K562 (cell line): ENCODE results near the gene KAT6B.

ENCODE experiments used
- CEBPB ChIP-seq: fragments of 450-650 bp; IDR thresholded peaks from 2 replicates; pipeline ENCODE4 v1.6.1; 2016; ENCODE audit warnings: missing genetic modification characterization, missing compliant biosample characterization
- ESRRA ChIP-seq: fragments of 450-650 bp; IDR thresholded peaks from 2 replicates; pipeline ENCODE4 v1.6.1; 2014; ENCODE audit warnings: low read depth, mild to moderate bottlenecking, moderate library complexity, borderline replicate concordance
- FOXM1 ChIP-seq, 2 experiments: fragments of 450-650 bp in 1 of 2; sonication (generic) in 1 of 2; formaldehyde crosslinking in 1 of 2; IDR thresholded peaks; 2 replicates each; pipeline versions ENCODE4 v1.6.1 to v1.9.0; 2017 to 2022; ENCODE audit warnings: low read depth in 2 of 2, mild to moderate bottlenecking in 2 of 2, missing genetic modification reagents in 1 of 2, moderate library complexity in 1 of 2
- JUND ChIP-seq, 2 experiments: IDR thresholded peaks; 2 replicates in 1 of 2; 3 replicates in 1 of 2; pipeline ENCODE4 v1.6.1; 2011; ENCODE audit warnings: borderline replicate concordance in 2 of 2, low read depth in 2 of 2, low read length in 2 of 2, improper control_type of control experiment in 1 of 2, missing biosample characterization in 1 of 2, missing genetic modification characterization in 1 of 2, missing genetic modification reagents in 1 of 2
- KLF16 ChIP-seq: IDR thresholded peaks from 2 replicates; pipeline ENCODE4 v1.6.1; 2016; ENCODE audit warnings: antibody characterized with exemption
- NFIC ChIP-seq: fragments of 450-650 bp; IDR thresholded peaks from 2 replicates; pipeline ENCODE4 v1.6.1; 2017; ENCODE audit warnings: mild to moderate bottlenecking, inconsistent platforms
- NR2C2 ChIP-seq, 2 experiments: fragments of 200-800 bp in 1 of 2; sonication (Bioruptor generic) in 1 of 2; sonication (generic) in 1 of 2; formaldehyde crosslinking in 1 of 2; IDR thresholded peaks; 2 replicates each; pipeline versions ENCODE4 v1.6.1 to v1.8.0; 2016 to 2022; ENCODE audit warnings: mild to moderate bottlenecking in 1 of 2, missing compliant biosample characterization in 1 of 2, missing genetic modification characterization in 1 of 2, missing genetic modification reagents in 1 of 2
- POLR2AphosphoS2 ChIP-seq: IDR thresholded peaks from 2 replicates; pipeline ENCODE4 v1.6.1; 2012; ENCODE audit warnings: low read length, improper control_type of control experiment
- SMC3 ChIP-seq: conservative IDR thresholded peaks from 2 replicates; pipeline ENCODE4 v1.6.1; 2011; ENCODE audit warnings: low read depth, low read length, improper control_type of control experiment; ENCODE audit not compliant: insufficient read depth
- TAF1 ChIP-seq: IDR thresholded peaks from 2 replicates; pipeline ENCODE4 v1.6.1; 2011; ENCODE audit warnings: mild to moderate bottlenecking, low read length, moderate library complexity; ENCODE audit not compliant: insufficient read depth, control insufficient read depth, severe bottlenecking; ENCODE audit errors: extremely low read depth
- THAP12 ChIP-seq: fragments of 250-450 bp; sonication (Bioruptor Pico); IDR thresholded peaks from 2 replicates; pipeline ENCODE4 v1.9.0; 2021; ENCODE audit warnings: mild to moderate bottlenecking, inconsistent platforms
- ZBTB2 ChIP-seq: fragments of 450-650 bp; IDR thresholded peaks from 2 replicates; pipeline ENCODE4 v1.6.1; 2016; ENCODE audit warnings: antibody characterized with exemption

- TF ChIP-seq NR2C2 (CRISPR knock-in tag; IDR thresholded peaks at IDR 0.05) (no peak), NR2C2 (tag; IDR thresholded peaks at IDR 0.05) (no peak), NFIC (no peak), FOXM1 (IDR thresholded peaks at IDR 0.05; ENCODE audit: low read depth) (no peak), FOXM1 (CRISPR knock-in tag; IDR thresholded peaks at IDR 0.05; ENCODE audit: low read depth) (no peak), KLF16 (no peak), TAF1 (no peak), SMC3 (no peak), POLR2AphosphoS2 (no peak), ZBTB2 (no peak), THAP12 (CRISPR knock-in tag) (no peak), JUND (IDR thresholded peaks at IDR 0.05; ENCODE audit: borderline replicate concordance, low read depth, low read length) (no peak), JUND (tag; IDR thresholded peaks at IDR 0.05; ENCODE audit: borderline replicate concordance, low read depth, low read length) (no peak), ESRRA (no peak), CEBPB (tag) (no peak)
Observed at GRCh38 chr10:74881253-74881884, 55.0 kb downstream of the KAT6B start.
